Stimulated activated CD4-positive, alpha-beta T cell treated with anti-CD3 and anti-CD28 coated beads, Interleukin-12 subunit alpha, Interleukin-12 subunit beta, amount 100 ng/mL, for 4 hours (primary cell): ENCODE data around the gene LHX4.

Experiments
- DNase-seq: peaks from one replicate; pipeline ENCODE4 v3.0.0-alpha.2; 2020

Gene LHX4

DNA sequence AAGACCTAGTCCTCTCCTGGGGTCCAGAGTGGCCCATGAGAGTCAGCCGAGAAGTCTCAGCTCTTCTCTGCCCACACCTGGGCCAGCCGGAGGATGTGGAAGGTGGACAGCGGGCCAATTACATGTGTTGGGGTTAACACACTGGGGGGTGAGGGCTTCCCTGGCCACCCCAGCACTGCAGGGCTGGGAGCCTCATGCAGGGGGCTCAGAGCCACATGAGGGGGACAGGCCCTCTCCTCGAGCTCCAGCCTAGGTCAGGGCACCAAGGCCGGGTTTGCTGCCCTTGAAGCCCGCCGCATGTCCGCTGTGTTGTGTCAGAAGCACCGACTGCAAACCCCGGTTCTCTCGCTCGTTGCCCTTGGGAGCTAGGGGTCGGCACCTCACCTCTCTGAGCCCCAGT, 30.5 kb downstream of the LHX4 start:
- DNase-seq, result no peak

DNA sequence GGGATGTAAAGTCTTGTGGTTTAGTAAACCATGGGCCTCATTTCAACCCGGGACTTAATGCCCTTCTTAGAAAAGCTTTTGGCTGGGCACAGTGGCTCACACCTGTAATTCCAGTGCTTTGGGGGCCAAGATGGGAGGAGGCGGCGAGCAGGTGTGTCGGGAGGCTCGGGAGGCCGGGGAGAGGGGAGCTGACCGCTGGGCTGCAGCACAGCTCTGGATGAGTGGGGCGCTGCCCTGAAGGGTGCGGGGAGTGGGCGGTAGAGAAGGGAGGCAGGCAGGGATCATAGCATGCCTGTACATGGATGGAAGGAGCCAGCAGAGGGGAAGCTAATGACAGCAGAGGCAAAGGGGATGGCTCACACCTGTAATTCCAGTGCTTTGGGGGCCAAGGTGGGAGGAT, 31.0 kb downstream of the LHX4 start:
- DNase-seq, result no peak

DNA sequence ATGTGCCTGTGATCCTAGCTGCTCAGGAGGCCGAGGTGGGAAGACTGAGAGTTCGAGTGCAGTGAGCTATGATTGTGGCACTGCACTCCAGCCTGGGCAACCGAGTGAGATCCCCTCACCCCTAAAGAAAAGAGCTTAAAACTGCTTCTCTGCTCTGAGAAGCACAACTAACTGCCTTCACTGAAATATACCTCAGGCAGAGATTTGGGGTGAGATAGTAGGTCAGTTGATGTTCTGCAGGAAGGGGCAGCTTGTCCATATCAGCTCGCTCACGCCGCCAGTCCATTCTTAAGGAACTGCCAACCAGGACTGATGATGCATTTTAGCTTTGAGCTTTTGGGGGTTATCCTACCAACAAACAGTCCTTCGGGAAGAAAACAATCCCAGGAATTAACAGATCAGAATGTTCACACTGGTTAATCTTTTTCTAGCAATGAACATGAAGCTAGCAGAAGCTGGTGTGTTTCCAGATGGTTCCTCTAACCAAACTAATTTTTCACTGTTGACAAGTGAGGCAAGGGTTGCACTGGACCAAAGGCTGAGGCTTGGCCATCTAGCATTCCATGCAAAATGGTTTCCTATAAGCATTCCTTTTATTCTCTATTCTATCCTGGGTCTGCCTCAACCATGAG, 31.6 kb downstream of the LHX4 start:
- DNase-seq, result no peak

DNA sequence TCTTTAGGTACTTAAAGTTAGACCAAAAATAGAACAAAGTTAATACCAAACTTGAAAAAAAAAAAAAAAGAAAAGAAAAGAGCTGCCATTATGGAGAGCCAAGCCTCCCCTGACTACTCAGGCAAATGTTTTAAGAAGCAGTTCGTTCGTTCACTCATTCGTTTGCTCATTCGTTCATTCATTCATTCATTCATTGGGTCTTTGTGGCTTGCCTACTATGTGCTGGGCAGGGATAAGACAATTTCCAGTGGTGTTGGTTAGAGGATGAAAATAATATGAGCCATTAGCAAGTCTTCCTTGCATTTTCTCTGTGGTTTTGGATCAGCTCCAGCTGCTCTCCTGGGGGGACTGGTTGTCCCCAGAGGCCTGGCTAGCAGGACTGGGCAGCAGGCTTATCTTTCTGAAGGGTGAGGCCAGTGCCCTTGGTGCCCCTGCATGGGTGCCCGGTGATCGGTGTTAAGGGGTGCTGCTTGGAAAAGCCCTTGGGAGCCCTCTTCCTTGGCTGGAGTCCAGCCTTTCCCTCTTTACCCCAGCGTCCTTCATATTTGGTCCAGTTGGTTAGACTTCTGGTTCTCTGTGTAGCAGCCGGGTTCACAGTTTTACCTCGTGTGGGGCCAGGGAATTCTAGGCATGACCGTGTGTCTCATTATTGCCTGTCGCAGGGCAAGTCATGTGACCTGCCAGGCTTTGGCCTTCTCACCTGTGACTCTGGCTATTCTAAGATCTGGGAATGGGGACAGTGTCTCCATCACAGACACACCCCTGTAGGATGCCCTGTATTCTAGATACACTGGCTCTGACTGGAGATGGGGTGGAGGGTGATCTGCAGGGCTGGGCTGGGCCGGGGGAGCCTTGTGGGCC, 32.8 kb downstream of the LHX4 start:
- no peak for DNase-seq

DNA sequence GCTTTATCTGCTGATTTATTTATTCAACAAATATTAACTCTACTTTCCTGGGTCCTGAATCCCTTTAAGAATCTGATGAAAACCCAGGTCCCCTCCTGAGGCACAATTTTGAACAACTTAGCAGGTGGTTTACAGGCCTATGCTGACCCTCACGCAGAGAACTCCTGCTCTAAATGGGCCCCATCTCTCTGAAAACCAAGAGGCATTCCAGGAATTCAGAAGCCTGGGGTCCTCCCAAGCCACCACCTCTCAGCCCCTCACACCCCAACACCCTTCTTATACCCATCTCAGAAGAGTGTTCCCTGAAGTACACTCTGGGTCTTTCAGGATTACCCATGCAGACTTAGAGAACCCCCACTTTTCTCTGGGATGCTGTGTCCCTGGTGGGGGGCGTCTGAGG, 34.5 kb downstream of the LHX4 start:
- DNase-seq, result no peak

DNA sequence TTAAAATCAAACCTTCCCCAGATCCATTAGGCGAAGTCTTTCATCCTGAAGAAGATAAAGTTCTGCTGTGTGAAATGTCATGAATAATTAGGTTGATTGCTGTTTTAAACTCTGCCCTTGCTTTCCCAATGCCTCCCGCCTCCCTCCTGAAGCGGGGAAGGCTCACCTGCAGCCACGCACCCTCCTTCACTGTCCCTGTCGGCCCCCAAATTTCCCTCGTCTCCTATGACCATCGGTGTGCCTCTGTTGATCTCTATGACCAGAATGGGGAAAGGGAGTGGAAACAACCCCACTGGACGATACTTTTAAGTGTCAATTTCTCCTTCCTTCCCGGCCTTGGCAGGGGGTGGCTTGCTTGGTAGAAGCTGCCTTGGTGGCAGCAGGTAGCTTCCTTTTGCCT, 35.1 kb downstream of the LHX4 start:
- no peak for DNase-seq

DNA sequence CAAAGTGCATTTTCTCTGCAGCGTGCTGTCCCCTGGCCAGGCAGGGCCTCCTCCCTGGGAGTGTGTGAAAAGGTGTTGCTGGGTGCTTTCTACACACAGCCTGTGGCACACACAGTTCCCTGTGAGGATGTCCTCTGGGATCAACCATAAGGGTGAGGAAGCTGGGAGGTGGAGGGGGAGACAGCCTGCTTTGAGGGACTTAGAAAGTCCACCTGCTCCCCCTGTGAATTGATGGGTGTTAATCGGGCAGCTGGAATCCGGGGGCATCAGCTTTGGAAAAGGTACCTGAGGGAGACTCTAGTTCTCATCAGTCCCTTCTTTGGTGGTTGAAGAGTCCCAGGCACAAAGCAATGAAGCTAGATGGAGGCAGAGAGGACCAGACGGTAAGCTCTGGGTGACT, 35.8 kb downstream of the LHX4 start:
- DNase-seq, result no peak

DNA sequence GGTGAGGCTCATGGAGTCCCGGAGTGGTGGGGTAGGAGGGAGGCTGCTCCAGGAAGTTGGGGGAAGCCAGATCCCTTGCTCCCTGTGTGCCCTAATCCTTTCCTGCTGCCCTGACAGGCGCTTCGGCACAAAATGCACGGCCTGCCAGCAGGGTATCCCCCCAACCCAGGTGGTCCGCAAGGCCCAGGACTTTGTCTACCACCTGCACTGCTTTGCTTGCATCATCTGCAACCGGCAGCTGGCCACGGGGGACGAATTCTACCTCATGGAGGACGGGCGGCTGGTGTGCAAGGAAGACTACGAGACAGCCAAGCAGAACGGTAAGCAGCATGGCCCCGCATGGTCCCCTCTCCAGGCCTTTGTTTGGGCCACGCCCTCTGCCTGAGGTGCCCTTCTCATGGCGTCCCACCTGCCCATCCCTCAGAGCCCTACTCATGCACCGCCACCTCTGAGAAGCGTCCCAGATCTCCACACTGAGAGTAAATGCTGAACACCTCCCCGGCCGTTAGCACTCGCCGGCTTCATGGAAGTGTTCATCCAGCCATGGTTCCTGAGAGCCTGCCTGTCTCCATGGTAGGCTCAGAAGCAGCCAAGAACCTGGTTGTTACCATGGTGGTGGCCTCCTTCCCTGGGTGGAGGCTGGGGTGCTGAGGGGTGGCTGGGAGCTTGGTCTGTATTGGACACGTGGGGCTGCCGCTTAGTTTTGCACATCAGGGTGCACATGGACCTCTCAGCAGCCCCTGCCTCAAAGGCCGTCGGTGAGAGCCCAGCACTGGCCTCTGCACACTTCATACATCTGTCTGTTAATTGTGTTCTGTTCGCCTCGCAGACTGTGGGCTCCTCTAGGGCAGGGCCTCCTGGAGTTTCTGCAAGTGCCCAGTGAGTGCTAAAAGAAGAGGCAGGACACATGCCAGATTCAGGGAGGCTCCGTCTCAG, 36.5 kb downstream of the LHX4 start:
- no peak for DNase-seq

DNA sequence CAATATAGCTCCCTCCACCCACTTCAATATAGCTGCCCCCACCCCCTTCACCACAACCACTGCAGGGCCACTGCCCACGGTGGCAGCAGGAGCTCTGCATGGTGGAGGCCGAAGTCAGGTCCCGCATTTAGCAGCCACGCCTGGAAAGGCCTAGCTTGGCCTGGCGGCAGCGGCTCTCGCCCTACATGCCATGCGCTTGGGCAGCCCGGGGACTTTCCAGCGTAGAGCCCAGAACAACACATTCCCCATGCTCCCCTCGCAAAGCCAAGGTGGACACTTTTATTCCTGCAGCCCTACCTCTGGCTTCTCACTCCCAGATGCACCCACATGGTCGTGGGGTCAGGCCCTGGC, 37.1 kb downstream of the LHX4 start:
- DNase-seq, result no peak

DNA sequence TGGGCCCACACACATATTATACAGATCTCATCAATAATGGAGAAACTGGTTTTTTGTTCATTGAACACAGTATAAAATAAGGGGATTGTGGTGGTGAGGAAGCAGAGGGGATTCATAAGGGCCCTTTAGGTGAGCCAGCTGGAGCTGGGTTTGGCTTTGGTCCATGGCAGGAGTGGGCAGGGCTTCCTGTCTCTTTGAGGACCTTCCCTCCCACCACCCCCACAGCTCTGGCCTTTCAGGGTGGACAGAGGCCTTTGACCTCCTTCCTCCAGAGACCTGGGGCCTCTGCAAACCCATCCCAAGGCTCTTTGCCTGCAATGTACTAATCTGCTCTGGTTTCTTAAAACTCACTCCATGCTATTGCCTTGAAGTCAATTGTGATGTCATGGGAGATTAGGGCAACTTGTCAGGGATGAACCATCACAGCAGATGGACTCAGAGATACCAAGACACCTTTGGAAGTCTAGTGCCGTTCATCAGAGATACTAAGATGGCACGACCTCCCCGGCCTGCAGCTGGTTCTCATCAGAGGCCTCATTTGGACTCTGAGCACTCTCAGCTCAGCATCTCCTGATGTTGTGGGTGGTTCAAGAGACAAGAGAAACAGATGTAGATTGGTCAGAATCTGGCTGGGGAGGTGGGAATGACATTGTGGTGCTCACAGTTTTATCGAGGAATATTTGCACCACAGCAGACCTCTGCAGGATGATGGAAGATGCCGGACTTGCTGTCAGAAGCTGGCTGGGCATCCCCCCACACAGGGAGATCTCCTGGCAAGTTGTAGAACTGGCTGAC, 37.9 kb downstream of the LHX4 start:
- no peak for DNase-seq

DNA sequence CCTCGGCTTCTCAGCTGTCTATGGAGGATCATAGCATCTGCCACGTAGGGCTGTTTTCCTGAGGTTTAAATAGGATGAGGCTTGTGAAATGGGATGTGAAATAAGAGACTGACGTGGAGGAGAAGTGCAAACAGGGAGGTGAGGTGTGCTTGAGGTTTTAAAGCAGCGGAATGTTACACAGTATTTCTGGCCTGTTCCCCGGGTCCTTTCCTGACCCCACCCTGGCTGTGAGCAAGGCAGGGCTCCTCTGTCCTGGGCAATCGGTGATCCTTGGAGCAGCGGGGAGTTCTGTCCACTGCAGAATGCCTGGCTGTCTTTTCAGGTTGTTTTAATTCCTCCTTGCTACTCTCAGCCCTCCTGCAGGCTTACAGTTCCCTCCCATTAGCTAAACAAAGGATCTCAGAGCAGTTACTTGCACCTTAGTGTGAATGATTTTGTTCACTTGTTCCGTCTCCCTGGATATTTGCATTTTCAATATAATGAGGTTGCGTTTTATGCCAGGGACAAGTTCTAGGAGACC, 38.6 kb downstream of the LHX4 start:
- DNase-seq, result no peak

DNA sequence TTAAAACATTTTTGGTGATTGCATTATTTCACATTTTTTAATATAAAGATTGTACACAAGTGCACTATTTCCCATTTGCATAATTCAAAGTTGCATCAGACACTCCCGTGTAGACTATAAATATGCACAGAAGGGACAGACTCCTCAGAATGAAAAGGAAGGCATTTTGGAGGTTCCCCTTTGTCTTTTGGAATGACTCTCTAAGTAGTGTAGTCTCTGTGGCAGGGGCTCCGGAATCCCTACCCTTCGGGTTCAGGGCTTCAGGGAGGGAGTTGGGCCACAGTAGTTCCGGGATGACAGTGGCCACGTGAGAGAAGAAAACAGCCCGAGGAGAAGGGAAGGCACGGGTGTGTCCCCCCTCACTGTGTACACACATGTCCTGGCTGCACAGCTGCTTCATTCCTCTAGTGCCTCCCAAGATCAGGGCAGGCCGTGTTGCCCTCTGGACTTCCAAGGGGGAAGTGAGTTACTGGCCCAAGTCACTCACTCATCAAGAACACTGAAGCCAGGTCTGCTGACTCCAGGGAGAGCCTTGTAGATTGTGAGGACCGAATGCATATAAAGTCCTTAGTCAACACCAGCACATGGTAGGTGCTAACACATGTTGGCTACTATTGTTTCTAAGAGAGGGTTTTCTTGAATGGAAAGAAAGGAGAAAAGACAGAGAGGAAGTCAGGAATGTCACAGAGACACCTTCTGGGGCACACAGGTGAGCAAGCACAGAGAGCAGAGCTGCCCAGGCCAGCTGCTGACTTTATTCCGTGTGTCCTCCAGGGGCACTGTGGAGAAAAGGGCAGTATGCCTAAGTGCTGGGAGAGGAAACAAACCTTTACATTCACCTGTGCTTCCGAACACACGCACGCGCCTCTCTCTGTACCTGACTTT, 39.8 kb downstream of the LHX4 start:
- DNase-seq, result no peak

DNA sequence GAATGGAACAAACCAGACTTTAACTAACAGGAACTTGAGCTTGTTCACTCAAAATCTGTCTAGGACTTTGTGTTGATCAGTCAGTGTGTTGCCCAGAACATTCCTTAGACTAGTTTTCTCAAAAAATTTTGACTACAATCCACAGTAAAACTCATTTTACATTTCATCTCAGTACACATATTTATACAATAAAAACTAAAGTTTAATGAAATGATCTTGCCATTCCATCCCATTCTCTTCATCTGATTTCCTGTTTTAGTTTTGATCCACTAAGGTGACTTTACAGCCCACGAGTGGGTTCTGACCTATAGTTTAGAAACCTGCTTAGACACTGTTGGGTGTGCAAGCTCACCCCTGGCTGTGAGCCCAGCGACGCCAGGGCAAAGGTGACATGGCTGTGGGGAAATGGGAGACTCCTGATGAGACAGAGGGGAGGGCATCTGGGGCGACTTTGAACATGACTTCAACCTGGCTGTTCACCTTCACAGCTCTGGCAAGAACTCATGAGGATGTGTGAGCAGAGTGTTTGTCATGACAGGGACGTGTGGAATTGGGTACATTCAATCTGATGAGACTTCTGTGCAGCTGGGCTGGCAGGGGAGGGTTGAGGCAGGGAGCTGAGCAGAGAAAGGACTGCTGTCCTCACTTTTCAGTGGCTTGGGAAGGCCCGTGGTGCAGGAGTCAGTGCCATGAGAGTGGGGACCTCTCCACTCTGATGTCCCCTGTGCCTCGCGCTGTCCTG, 40.6 kb downstream of the LHX4 start:
- no peak for DNase-seq

DNA sequence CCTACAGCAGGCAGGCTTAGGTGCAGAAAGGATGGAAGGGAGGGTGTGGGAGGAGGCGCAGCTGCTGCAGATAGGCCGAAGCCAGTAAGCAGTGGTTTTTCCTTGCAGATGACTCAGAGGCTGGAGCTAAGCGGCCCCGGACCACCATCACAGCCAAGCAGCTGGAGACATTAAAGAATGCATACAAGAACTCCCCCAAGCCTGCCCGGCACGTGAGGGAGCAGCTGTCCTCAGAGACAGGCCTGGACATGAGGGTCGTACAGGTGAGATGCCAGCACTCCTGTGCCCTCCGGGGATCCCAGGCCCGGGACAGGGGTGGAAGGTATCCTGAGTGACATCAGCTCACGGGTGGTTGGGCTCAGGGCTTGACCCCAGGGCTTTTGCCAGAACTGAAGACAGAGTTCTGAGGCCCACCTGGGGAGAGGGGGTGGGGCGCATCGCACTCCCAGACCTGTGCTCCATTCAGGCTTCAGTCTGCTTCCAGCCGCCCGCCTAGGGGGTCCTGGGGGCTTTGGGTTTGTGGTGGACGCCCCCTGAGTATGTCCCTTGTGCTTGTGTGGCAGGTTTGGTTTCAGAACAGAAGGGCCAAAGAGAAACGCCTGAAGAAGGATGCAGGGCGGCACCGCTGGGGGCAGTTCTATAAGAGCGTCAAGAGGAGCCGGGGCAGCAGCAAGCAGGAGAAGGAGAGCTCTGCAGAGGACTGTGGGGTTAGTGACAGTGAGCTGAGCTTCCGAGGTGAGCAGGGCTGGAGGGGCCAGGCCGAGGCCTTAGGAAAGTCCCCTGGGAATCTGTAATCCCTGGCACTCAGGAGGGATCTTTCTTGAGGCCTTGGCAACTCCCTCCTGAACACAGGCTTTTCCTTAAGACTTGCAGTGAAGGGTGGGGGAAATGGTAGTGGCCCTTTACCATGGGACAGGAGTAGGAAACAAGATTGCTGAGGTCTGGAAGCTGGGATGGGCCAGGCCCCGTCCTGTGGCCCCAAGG, 41.5 kb downstream of the LHX4 start:
- DNase-seq, result no peak

DNA sequence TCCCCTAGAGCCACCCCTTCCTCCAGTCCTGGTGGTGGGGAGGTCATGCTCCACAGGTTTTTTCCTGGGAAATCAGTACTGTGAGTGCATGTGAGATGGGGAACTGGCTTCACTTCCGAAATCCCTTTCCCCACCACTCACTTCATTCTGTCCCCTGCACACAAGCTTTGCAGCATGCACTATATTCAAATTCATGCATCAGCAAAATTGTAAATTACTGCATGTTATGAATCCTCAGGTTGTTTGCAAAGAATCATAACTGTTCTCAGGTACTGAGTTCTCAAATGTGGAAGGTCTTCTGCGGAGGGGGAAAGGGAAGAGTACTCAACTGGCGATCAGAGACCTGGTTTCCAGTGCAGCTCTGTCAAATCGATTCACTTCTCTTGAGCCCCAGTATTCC, 42.3 kb downstream of the LHX4 start:
- DNase-seq, result no peak

DNA sequence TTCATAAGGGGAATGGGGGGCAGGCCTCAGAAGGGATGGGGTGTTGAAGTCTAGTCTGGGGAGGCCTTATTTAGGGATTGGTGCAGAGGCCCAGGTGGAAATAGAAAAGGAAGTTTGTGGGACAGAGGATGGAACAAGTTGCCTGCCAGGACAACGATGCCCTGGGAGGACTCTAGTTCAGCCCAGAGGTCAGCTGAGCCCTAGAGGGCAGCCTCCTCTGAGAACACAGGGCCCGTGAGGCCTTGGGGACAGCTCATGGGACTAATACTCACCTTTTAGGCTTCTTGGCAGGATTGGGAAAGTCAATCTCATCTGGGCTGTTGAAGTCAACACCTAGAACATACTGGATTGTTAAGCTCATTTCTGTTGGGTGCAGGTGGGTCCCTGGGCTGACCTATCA, 43.0 kb downstream of the LHX4 start:
- DNase-seq, result no peak

DNA sequence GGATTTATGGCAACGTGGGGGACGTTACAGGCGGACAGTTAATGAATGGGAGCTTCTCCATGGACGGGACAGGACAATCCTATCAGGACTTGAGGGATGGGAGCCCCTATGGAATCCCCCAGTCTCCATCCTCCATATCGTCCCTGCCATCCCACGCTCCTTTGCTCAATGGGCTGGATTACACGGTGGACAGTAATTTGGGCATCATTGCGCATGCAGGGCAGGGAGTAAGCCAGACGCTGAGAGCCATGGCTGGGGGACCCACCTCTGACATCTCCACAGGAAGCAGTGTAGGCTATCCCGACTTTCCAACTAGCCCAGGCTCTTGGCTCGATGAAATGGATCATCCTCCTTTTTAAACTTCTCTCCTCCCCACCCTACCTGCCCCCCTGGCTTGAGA, 44.2 kb downstream of the LHX4 start:
- DNase-seq, result no peak

DNA sequence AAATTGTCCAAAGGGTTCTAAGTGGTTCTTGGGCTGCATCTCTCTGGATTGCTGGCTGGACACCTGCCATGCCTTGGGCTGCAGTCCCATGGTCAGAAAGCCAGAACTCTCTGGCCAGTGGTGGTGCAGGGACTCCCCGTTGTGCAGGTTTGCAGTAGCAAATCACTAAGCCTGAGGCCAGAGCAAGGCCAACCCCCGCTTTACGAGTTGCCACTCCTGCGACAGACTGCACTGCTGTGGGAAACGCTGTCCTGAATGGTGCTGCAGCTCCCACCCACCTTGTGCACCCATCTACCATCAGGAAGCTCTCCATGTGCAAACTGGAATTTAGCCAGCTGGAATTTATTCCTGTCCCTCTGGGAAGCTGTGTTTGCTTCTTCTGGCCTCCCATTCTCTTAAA, 45.7 kb downstream of the LHX4 start:
- no peak for DNase-seq

DNA sequence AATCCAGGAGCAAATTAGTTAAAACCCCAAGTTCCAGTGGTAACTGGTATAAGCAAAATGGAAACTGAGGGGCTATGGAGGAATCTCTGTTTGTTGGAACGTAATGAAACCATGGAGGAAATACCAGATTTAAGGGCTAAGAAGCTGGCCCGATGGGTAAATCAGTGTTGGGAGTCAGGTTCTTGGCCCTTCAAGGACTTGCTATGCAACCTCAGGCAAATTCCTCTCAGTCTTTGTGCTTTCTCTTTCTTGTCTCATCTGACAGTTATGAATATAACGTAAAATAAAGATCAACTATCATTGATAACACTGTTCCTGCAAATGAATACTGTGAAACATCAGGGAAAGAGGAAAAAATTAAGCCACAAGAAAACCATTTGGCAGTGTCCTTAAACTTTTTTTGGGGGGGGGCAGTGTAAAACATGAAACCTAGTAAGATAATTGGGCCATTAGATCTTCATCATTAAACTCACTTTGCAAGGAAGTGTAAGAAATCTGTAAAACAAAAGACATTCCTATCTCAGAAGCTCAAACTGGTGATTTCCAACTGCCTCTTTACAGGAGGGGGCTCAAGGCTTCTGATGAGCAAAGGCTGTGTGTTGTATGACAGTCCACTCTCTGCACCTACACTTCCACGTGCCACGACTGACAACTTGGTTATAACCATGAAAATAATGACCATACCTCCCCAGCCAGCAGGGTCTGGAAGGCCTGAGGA, 47.6 kb downstream of the LHX4 start:
- DNase-seq, result no peak
